GM18909 (cell line): ENCODE results near the gene AFAP1L2.

Source experiments
- ATAC-seq: cut with Tn5 transposase; IDR thresholded peaks from one replicate; pipeline ENCODE4 v1.9.1; 2021; ENCODE audit warnings: mild to moderate bottlenecking; ENCODE audit not compliant: unreplicated experiment, poor library complexity

Gene AFAP1L2

GRCh38 chr10:114404171-114405010 is at the start of gene AFAP1L2:
TSS of gene AFAP1L2 (minus strand) at chr10:114404502. CDS start at chr10:114404455, 47 bp downstream.
- ATAC-seq, result no peak

- ATAC-seq, result no peak
These were observed 49.3 kb upstream of the AFAP1L2 start for GRCh38 chr10:114453576-114453975.

- no peak for ATAC-seq
These were observed 44.6 kb upstream of the AFAP1L2 start for GRCh38 chr10:114448897-114449296.

GRCh38 chr10:114445332-114445731 is 41.0 kb upstream of the AFAP1L2 start:
- no peak for ATAC-seq

GRCh38 chr10:114444819-114445218 is 40.5 kb upstream of the AFAP1L2 start:
- ATAC-seq, result no peak

GRCh38 chr10:114442091-114442630 is 37.9 kb upstream of the AFAP1L2 start:
- no peak for ATAC-seq

GRCh38 chr10:114441107-114441506 is 36.8 kb upstream of the AFAP1L2 start:
- no peak for ATAC-seq

GRCh38 chr10:114437473-114438292 is 33.4 kb upstream of the AFAP1L2 start:
- ATAC-seq, result no peak

- no peak for ATAC-seq
These were observed 32.6 kb upstream of the AFAP1L2 start for GRCh38 chr10:114436941-114437340.

GRCh38 chr10:114432566-114433093 is 28.3 kb upstream of the AFAP1L2 start:
- ATAC-seq, result no peak

GRCh38 chr10:114431414-114432135 is 27.3 kb upstream of the AFAP1L2 start:
- ATAC-seq, result no peak

GRCh38 chr10:114430688-114431413 is 26.5 kb upstream of the AFAP1L2 start:
- ATAC-seq, result no peak

- no peak for ATAC-seq
These were observed 25.5 kb upstream of the AFAP1L2 start for GRCh38 chr10:114429581-114430335.

- no peak for ATAC-seq
These were observed 23.0 kb upstream of the AFAP1L2 start for GRCh38 chr10:114427124-114427852.

- ATAC-seq, result no peak
These were observed 22.2 kb upstream of the AFAP1L2 start for GRCh38 chr10:114426476-114426875.

GRCh38 chr10:114420811-114421485 is 16.6 kb upstream of the AFAP1L2 start:
- no peak for ATAC-seq

- ATAC-seq, result no peak
These were observed 13.8 kb upstream of the AFAP1L2 start for GRCh38 chr10:114418109-114418508.
